H1 (cell line): Measurements from ENCODE around the gene PLVAP. TPM values are rescaled to one million over a fixed set of nuclear protein-coding genes. Genes with fewer than 3 reads are reported as not detected.

ENCODE experiments used
- CTCF ChIA-PET: fragments of 300-600 bp; sonication (Branson Sonifier 250); formaldehyde crosslinking; loops from one replicate; lab custom pipeline; 2021; ENCODE audit not compliant: partially characterized antibody; lab: Charles Lee
- POLR2A ChIA-PET: fragments of 300-600 bp; sonication (Branson Sonifier 250); formaldehyde crosslinking; loops from one replicate; lab custom pipeline; 2021; ENCODE audit warnings: inconsistent platforms; ENCODE audit not compliant: partially characterized antibody; lab: Charles Lee
- DNase-seq, 2 experiments: peaks; one replicate each; pipeline versions ENCODE4 v3.0.0 to v3.0.0-alpha.2; 2010 to 2022; ENCODE audit warnings: low spot score in 2 of 2, low read depth in 1 of 2, mixed read lengths in 1 of 2
- FAIRE-seq: peaks from 2 replicates; lab custom pipeline; 2011; peaks lifted over from hg19 to GRCh38; lab: Jason Lieb, UNC
- H2AFZ ChIP-seq: 2 replicates; pipeline ENCODE4 v1.8.1; 2012; ENCODE audit warnings: low read length, inconsistent platforms
- H2AK5ac ChIP-seq: 2 replicates; pipeline ENCODE4 v1.6.1; 2013; ENCODE audit warnings: low read depth, low read length
- H2BK120ac ChIP-seq: replicated peaks from 2 replicates; pipeline ENCODE3; 2013; ENCODE audit warnings: low read depth, low read length, inconsistent platforms
- H2BK12ac ChIP-seq: 2 replicates; pipeline ENCODE4 v1.6.1; 2013; ENCODE audit warnings: low read depth, low read length
- H2BK15ac ChIP-seq: 2 replicates; pipeline ENCODE4 v1.6.1; 2013; ENCODE audit warnings: low read length
- H2BK20ac ChIP-seq: 2 replicates; pipeline ENCODE4 v1.6.1; 2013; ENCODE audit warnings: low read length
- H2BK5ac ChIP-seq: 2 replicates; pipeline ENCODE4 v1.6.1; 2013; ENCODE audit warnings: low read depth, low read length
- H3K14ac ChIP-seq: 2 replicates; pipeline ENCODE4 v1.6.1; 2013; ENCODE audit warnings: inconsistent platforms; ENCODE audit not compliant: insufficient read length
- H3K18ac ChIP-seq: 2 replicates; pipeline ENCODE4 v1.6.1; 2013; ENCODE audit warnings: low read length; ENCODE audit errors: extremely low read depth
- H3K23ac ChIP-seq: 2 replicates; pipeline ENCODE4 v1.6.1; 2013; ENCODE audit warnings: inconsistent platforms; ENCODE audit not compliant: insufficient read length
- H3K23me2 ChIP-seq: 2 replicates; pipeline ENCODE4 v1.6.1; 2013; ENCODE audit warnings: low read depth, low read length
- H3K27ac ChIP-seq: 2 replicates; pipeline ENCODE4 v1.6.1; 2011; ENCODE audit warnings: low read depth, low read length, inconsistent platforms
- H3K27me3 ChIP-seq, 4 experiments: replicated peaks in 1 of 4; 1 replicate in 1 of 4; 2 replicates in 3 of 4; pipeline versions ENCODE4 v1.6.1 to v1.8.1; 2011 to 2013; ENCODE audit warnings: low read length in 3 of 4, mild to moderate bottlenecking in 3 of 4, inconsistent platforms in 2 of 4, mixed read lengths in 2 of 4, moderate library complexity in 1 of 4; ENCODE audit not compliant: control insufficient read depth in 3 of 4, insufficient read depth in 3 of 4; ENCODE audit errors: extremely low read depth in 1 of 4
- H3K36me3 ChIP-seq, 4 experiments: 2 replicates each; pipeline versions ENCODE4 v1.6.1 to v1.8.1; 2011 to 2013; ENCODE audit warnings: mild to moderate bottlenecking in 4 of 4, low read length in 3 of 4, moderate library complexity in 2 of 4, control low read depth in 1 of 4, inconsistent platforms in 1 of 4; ENCODE audit not compliant: insufficient read depth in 4 of 4, control insufficient read depth in 2 of 4
- H3K4ac ChIP-seq: replicated peaks from 2 replicates; pipeline ENCODE3; 2013; ENCODE audit warnings: low read length, low read depth, mixed read lengths, inconsistent platforms; ENCODE audit not compliant: insufficient read length
- H3K4me1 ChIP-seq, 4 experiments: replicated peaks in 1 of 4; 1 replicate in 1 of 4; 2 replicates in 3 of 4; pipeline versions ENCODE4 v1.6.1 to v1.8.1; 2011 to 2013; ENCODE audit warnings: low read length in 3 of 4, inconsistent platforms in 2 of 4, mixed read lengths in 1 of 4; ENCODE audit not compliant: insufficient read depth in 4 of 4, control insufficient read depth in 3 of 4
- H3K4me2 ChIP-seq, 2 experiments: 2 replicates each; pipeline versions ENCODE4 v1.6.1 to v1.8.1; 2011 to 2013; ENCODE audit warnings: low read depth in 2 of 2, low read length in 2 of 2, control low read depth in 1 of 2, inconsistent platforms in 1 of 2, mild to moderate bottlenecking in 1 of 2; ENCODE audit not compliant: insufficient read depth in 1 of 2
- H3K4me3 ChIP-seq, 4 experiments: fragments of 200-600, 300-600 bp in 1 of 4; sonication (generic), shearing (Covaris generic), sonication (Bioruptor Twin) in 1 of 4; 2 replicates each; pipeline versions ENCODE4 v1.5.1 to v1.8.1; 2011 to 2016; ENCODE audit warnings: low read length in 4 of 4, low read depth in 3 of 4, control low read depth in 2 of 4, inconsistent platforms in 2 of 4, mild to moderate bottlenecking in 2 of 4, mixed read lengths in 1 of 4, moderate library complexity in 1 of 4; ENCODE audit not compliant: insufficient read depth in 2 of 4; ENCODE audit errors: extremely low read depth in 1 of 4
- H3K56ac ChIP-seq: replicated peaks from 2 replicates; pipeline ENCODE3; 2013; ENCODE audit warnings: low read depth, mild to moderate bottlenecking, mixed read lengths, low read length, inconsistent platforms; ENCODE audit not compliant: insufficient read length
- H3K79me1 ChIP-seq: 2 replicates; pipeline ENCODE4 v1.6.1; 2013; ENCODE audit warnings: low read depth, low read length, control low read depth
- H3K79me2 ChIP-seq, 2 experiments: 2 replicates each; pipeline versions ENCODE4 v1.6.1 to v1.8.1; 2012 to 2013; ENCODE audit warnings: low read length in 2 of 2, mild to moderate bottlenecking in 2 of 2, inconsistent platforms in 1 of 2; ENCODE audit not compliant: insufficient read depth in 2 of 2, control insufficient read depth in 1 of 2
- H3K9ac ChIP-seq, 4 experiments: replicated peaks in 1 of 4; 1 replicate in 1 of 4; 2 replicates in 3 of 4; pipeline versions ENCODE4 v1.6.1 to v1.8.1; 2011 to 2013; ENCODE audit warnings: low read depth in 3 of 4, low read length in 3 of 4, control low read depth in 2 of 4, mild to moderate bottlenecking in 2 of 4, moderate library complexity in 2 of 4, inconsistent platforms in 1 of 4; ENCODE audit errors: extremely low read depth in 1 of 4
- H3K9me3 ChIP-seq, 2 experiments: 2 replicates each; pipeline versions ENCODE4 v1.6.1 to v1.8.1; 2012 to 2013; ENCODE audit warnings: mild to moderate bottlenecking in 2 of 2, moderate library complexity in 2 of 2, control low read depth in 1 of 2, inconsistent platforms in 1 of 2, low read depth in 1 of 2, low read length in 1 of 2, mixed read lengths in 1 of 2; ENCODE audit not compliant: insufficient read depth in 2 of 2
- H4K20me1 ChIP-seq, 2 experiments: replicated peaks in 1 of 2; 2 replicates each; pipeline versions ENCODE3 to v1.8.1; 2011 to 2013; ENCODE audit warnings: inconsistent platforms in 2 of 2, low read length in 2 of 2, mild to moderate bottlenecking in 1 of 2; ENCODE audit not compliant: insufficient read depth in 2 of 2, control insufficient read depth in 1 of 2
- H4K5ac ChIP-seq: 2 replicates; pipeline ENCODE4 v1.6.1; 2013; ENCODE audit warnings: low read length, low read depth, mixed read lengths, inconsistent platforms; ENCODE audit not compliant: insufficient read length
- H4K8ac ChIP-seq: 2 replicates; pipeline ENCODE4 v1.8.0; 2013; ENCODE audit warnings: mild to moderate bottlenecking, moderate library complexity, low read length, inconsistent platforms; ENCODE audit not compliant: insufficient read depth; ENCODE audit errors: extremely low read depth
- H4K91ac ChIP-seq: replicated peaks from 2 replicates; pipeline ENCODE3; 2013; ENCODE audit warnings: low read length, mixed read lengths, inconsistent platforms; ENCODE audit not compliant: insufficient read length
- BCL11A ChIP-seq, 2 experiments: IDR thresholded peaks; one replicate each; pipeline ENCODE4 v1.6.1; 2011; ENCODE audit warnings: low read depth in 2 of 2, low read length in 2 of 2, mild to moderate bottlenecking in 2 of 2
- CBX8 ChIP-seq: fragments of 300-800, 300-1000 bp; sonication (generic); IDR thresholded peaks from 2 replicates; pipeline ENCODE4 v1.7.1; 2016; ENCODE audit warnings: low read depth, low read length, borderline replicate concordance
- CREB1 ChIP-seq: IDR thresholded peaks from 2 replicates; pipeline ENCODE4 v1.6.1; 2012; ENCODE audit warnings: inconsistent platforms
- EZH2 ChIP-seq: fragments of 200-600 bp; sonication (generic); IDR thresholded peaks from 2 replicates; pipeline ENCODE4 v1.7.1; 2012; ENCODE audit warnings: low read depth, mild to moderate bottlenecking, moderate library complexity, low read length, inconsistent platforms; ENCODE audit not compliant: severe bottlenecking
- RNF2 ChIP-seq: fragments of 200-900, 300-1000 bp; sonication (generic); IDR thresholded peaks from 2 replicates; pipeline ENCODE4 v1.7.1; 2016; ENCODE audit warnings: borderline replicate concordance, low read depth, mild to moderate bottlenecking, antibody characterized with exemption, low read length; ENCODE audit not compliant: poor library complexity, severe bottlenecking; ENCODE audit errors: missing control alignments
- TCF12 ChIP-seq: IDR thresholded peaks from 2 replicates; pipeline ENCODE4 v1.6.1; 2011; ENCODE audit warnings: low read depth, mild to moderate bottlenecking, low read length
- ZNF274 ChIP-seq: IDR thresholded peaks from 2 replicates; pipeline ENCODE4 v1.7.0; 2012; ENCODE audit warnings: low read length, borderline replicate concordance; ENCODE audit errors: extremely low read depth
- WGBS, 2 experiments: shearing (Covaris generic) in 1 of 2; methylation state at CpG; one replicate each; pipeline versions ENCODE4 v1.1.6 to v1.1.7; 2013 to 2015; ENCODE audit warnings: low lambda C conversion rate in 2 of 2, mixed read lengths in 2 of 2, inconsistent platforms in 1 of 2, low coverage in 1 of 2, missing lambda C conversion rate in 1 of 2; ENCODE audit not compliant: insufficient replicate concordance in 2 of 2, insufficient coverage in 1 of 2, insufficient read length in 1 of 2; ENCODE audit errors: extremely low coverage in 1 of 2, missing lambda C conversion rate in 1 of 2; 5-methylcytosine and 5-hydroxymethylcytosine counted together
- polyA plus RNA-seq, 7 experiments: library from polyadenylated mRNA; depleted of rRNA in 3 of 7; stranded (reverse) in 5 of 7; unstranded in 2 of 7; fragments of >200 nt in 5 of 7; fragments of 200-250 nt in 2 of 7; gene quantifications; 1 replicate in 5 of 7; 2 replicates in 1 of 7; 4 replicates in 1 of 7; pipeline versions ENCODE4 v1.2.1 to v1.2.3, GENCODE V29; 2011 to 2013; ENCODE audit warnings: missing spikeins in 2 of 7, mixed read lengths in 2 of 7
- total RNA-seq: library from RNA; stranded (reverse); fragmentation: NEBNext Ultra II Directional; extraction: Animal tissue kit (Norgen Biotek cat#: 25700); gene quantifications from 2 replicates; pipeline ENCODE4 v1.2.1, GENCODE V29; 2021

Gene PLVAP
- total and polyA plus RNA-seq, 2 of the 8 experiments (the other 6 are each of a cell fraction or from before 2014, with no cell fraction given) = 0.32 TPM; not detected in 1

DNA sequence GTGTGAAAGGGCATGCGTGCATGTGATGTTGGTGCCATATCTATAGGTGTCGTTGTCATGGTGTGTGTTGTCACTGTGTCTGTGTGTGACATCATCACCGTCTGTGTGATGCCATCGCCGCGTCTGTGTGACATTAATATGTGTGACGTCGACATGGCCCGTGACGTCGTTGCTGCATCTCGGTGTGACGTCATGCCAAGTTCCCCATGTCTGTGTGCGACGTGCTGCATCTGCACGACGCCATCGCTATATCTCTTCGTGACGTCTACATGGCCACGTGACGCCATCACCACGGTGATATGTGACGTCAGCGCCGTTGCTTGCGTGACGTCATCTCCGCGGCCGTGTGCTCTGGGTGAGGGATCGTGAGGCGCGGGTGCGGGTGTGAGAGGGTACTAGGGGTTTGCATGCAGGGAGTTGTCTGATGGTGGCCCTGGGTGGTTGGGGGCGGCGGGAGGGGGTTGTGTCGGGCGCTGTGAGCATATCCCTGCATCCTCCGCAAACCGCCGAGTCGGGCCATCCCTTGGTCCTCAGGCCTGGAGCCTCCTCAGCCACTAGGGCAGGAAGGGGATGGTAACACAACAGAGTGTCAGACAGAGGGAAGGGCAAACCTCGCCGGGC, 25.2 kb downstream of the PLVAP start:
- H3K79me2 ChIP-seq = no peaks in the 10 kb centered on the region
- no peak overlapping the region for H3K18ac ChIP-seq
- no peak overlapping the region for H2AFZ ChIP-seq
- no peaks in the 10 kb centered on the region for H3K23me2 ChIP-seq
- H3K14ac ChIP-seq = no peak overlapping the region
- no peak overlapping the region for H3K56ac ChIP-seq
- H3K27ac ChIP-seq = no peak overlapping the region
- no peaks in the 10 kb centered on the region for H4K20me1 ChIP-seq
- WGBS, 2 experiments = 95% methylated on average over 42 of the region's 45 CpGs; no CpG with 5 or more reads in 1 of the 2 experiments
- no peak overlapping the region for H2BK120ac ChIP-seq
- peak overlapping the region; percentile 55; the same call in 1 of the 2 replicates for H2BK12ac ChIP-seq
- TF ChIP-seq EZH2 (no peak), CREB1 (peak; percentile 90), TCF12 (no peak), ZNF274 (no peak), BCL11A (IDR thresholded peaks at IDR 0.05; ENCODE audit: low read depth in 2 of 2, low read length in 2 of 2) (no peak), CBX8 (no peak), RNF2 (no peak)
- H2BK20ac ChIP-seq = no peak overlapping the region
- POLR2A ChIA-PET = no interaction called here
- peak overlapping the region; percentile 1 for H2BK5ac ChIP-seq
- H3K36me3 ChIP-seq = no peaks in the 10 kb centered on the region
- no peak overlapping the region for H3K9ac ChIP-seq
- H3K4me3 ChIP-seq = no peak overlapping the region
- no peak for DNase-seq
- H4K5ac ChIP-seq = no peak overlapping the region
- H2BK15ac ChIP-seq = no peak overlapping the region; the same call in 1 of the 2 replicates
- H4K8ac ChIP-seq = no peak overlapping the region; the same call in 1 of the 2 replicates
- no peak overlapping the region for H3K4ac ChIP-seq
- H3K4me2 ChIP-seq = no peak overlapping the region
- peaks cover 0 to 4% (median 3%) of the 10 kb centered on the region in 4 experiments; a peak in 3 of 7 replicates for H3K4me1 ChIP-seq
- H3K79me1 ChIP-seq = no peaks in the 10 kb centered on the region
- no peak for FAIRE-seq
- H3K23ac ChIP-seq = no peak overlapping the region
- no peaks in the 10 kb centered on the region for H3K9me3 ChIP-seq
- no peaks in the 10 kb centered on the region for H3K27me3 ChIP-seq
- H2AK5ac ChIP-seq = peak overlapping the region; percentile 42; the same call in 1 of the 2 replicates
- peak overlapping the region; percentile 36 for H4K91ac ChIP-seq
- CTCF ChIA-PET = no interaction called here
